HG02973 (cell line): ENCODE measurements around the gene DLGAP3.
"Not testable (repeated sequence)": the region's sequence is repeated elsewhere in the genome, so short reads cannot be mapped to it uniquely, and the experiment has no call there.

Experiments
- ATAC-seq: cut with Tn5 transposase; IDR thresholded peaks from one replicate; pipeline ENCODE4 v1.9.1; 2021; ENCODE audit warnings: moderate library complexity; ENCODE audit not compliant: unreplicated experiment

Gene DLGAP3, protein sequence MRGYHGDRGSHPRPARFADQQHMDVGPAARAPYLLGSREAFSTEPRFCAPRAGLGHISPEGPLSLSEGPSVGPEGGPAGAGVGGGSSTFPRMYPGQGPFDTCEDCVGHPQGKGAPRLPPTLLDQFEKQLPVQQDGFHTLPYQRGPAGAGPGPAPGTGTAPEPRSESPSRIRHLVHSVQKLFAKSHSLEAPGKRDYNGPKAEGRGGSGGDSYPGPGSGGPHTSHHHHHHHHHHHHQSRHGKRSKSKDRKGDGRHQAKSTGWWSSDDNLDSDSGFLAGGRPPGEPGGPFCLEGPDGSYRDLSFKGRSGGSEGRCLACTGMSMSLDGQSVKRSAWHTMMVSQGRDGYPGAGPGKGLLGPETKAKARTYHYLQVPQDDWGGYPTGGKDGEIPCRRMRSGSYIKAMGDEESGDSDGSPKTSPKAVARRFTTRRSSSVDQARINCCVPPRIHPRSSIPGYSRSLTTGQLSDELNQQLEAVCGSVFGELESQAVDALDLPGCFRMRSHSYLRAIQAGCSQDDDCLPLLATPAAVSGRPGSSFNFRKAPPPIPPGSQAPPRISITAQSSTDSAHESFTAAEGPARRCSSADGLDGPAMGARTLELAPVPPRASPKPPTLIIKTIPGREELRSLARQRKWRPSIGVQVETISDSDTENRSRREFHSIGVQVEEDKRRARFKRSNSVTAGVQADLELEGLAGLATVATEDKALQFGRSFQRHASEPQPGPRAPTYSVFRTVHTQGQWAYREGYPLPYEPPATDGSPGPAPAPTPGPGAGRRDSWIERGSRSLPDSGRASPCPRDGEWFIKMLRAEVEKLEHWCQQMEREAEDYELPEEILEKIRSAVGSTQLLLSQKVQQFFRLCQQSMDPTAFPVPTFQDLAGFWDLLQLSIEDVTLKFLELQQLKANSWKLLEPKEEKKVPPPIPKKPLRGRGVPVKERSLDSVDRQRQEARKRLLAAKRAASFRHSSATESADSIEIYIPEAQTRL

DNA sequence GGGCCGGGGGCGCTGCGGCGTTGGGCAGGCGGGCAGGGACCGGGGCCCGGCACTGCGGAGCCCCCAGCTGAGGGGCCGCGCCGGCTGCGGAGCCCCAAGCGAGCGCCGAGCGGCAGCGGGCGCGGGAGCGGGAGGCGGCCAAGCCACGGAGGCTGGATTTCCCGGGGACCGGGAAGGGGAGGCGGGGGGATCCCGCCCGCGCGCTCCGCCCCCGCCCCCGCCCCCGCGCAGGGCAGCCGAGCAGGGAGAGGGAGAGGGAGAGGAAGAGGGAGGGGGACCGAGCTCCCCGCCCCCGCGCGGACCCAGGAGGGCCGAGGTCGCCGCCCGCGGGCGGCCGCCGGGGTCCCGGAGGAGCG is at the start of gene DLGAP3:
Gene DLGAP3 (minus strand): TSS at position 154 of the 356 bp plus-strand sequence. CDS start 24,267 bp downstream, outside the sequence.
- no peak for ATAC-seq

DNA sequence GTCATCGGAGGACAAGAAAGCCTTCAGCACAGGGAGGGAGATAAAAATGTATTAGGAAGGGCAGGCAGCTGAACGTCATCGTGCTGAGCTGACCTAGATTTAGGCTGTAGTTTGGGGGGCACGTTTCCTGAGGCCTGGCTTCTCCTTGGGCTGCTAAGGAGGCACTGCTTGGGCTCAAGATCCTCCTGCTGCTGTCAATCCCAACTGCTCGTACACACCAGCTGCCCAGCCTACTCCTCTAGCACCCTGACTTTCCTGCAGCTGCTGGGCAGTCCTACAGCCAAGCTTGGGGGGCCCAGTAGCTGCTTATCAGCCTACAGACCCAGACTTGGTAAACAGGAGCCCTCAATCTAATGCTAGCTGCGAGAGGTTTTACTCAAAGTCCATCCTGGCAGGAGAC is 49.5 kb upstream of the DLGAP3 start:
- no peak for ATAC-seq

DNA sequence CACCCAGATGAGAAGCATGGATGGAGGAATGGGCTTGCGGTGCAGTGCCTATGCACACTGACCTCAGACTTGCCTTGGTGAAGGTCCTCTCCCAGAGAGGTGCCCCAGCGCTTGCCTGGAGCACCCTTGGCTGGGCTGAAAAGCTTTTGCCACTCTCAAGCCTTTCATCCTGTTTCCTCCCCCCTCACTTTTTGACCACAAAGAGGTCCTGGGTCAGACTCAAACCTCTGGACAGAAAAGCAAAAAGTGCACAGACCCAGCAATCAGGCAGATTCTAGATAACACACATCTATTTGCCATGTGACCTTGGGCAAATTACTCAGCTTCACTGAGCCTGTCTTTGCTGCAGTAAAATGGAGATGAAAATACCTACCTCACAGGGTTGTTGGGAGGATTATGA is 48.4 kb upstream of the DLGAP3 start:
- ATAC-seq, result no peak

DNA sequence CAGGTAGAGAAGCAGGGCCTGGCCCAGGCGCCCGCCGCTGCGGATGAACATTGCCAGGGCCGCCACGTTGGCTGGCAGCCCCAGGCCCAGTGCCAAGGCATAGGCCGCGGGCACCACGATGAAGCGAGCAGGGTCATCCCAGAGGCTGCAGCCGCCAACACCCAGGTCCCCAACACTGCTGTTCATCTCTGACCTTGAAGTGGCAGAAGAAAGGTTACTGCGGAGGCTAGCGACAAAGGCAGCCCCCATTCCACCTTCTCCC is 47.7 kb upstream of the DLGAP3 start:
- no peak for ATAC-seq

DNA sequence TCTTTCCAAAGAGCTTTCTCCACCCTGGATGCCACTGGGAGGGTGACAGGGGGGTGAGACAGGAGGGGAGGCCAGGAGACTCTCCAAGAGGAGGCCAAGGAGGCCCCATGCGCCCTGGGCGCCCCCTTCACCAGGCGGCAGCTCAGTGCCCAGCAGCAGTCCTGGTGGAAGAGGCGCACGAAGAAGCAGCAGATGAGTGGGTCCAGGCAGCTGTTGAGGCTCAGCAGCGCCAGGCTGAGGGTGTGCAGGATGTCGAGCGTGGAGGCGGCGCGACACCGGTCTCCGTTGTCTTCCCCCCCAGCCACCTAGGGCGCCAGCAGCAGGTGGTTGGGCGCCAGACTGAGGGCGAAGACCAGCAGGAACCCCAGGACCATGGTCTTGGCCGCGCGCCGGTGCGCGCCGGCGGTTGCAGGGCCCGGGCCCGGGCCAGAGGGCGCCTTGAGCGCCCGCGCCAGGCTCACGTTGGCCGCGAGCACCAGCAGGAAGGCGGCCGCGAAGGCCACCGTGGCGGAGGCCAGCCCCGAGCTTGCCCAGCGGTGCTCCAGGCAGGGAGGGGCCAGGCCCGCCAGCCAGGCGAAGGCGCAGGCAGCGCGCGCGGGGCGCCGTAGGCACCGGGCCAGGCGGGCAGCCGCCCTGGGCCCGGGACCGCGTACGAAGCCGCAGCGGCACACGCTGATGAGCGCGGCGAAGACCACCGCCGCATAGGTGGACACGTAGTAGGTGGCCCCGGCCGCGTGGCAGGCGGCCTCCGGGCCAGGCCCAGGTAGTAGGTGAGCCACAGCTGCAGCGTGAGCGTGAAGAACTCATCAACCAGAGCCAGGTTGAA is 47.1 kb upstream of the DLGAP3 start:
- no peak for ATAC-seq

DNA sequence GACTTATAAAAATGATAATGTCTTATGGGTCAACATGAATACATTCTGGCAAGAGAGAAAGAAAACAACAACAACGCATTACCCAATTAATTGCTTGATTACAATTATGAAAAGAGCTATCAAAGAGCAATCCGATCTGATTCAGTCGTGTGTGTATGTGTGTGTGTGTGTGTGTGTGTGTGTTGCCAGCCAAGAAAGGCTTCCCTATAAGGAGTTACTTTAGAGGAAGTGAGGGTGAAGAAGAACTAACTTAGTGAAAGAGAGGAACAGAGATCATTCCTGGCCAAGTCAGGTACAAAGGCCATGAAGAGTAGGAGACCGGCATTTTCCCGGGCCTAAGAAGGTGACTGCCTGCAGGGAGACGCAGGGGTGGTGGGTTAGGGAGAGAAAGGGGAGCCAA is 46.3 kb upstream of the DLGAP3 start:
- ATAC-seq, result no peak

DNA sequence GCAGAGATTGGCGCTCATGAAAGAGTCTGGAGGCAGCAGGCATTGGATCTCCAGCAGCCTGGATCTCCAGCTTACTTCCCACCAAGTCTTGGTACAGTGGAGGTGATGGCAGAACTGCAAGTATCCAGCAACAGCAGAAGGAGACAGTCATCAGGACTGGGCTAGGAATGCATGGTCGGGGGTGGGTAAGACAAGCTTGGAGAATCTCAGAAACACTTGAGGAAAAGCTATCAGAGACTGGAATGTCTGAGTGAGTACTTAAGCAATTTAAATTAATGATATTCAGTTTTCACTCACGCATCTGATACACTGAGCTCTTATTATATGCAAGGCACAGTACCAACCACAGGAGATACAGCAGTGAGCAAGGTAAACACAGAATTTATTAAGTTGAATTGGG is 45.9 kb upstream of the DLGAP3 start:
- ATAC-seq, result no peak

DNA sequence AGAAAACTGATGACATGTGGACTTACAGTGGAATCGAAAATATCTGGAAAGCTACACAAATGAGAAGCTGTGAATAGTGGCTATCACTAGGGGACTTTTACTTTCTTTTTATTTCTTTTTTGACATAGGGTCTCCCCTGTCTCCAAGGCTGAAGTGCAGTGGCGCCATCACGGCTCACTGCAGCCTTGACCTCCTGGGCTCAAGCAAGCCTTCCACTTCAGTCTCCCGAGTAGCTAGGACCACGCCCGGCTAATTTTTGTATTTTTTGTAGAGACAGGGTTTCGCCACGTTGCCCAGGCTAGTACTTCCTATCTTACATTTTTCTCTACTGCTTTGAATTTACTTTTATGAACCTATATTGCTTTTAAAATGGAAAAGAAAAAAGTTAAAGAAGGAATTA is 45.2 kb upstream of the DLGAP3 start:
- no peak for ATAC-seq

DNA sequence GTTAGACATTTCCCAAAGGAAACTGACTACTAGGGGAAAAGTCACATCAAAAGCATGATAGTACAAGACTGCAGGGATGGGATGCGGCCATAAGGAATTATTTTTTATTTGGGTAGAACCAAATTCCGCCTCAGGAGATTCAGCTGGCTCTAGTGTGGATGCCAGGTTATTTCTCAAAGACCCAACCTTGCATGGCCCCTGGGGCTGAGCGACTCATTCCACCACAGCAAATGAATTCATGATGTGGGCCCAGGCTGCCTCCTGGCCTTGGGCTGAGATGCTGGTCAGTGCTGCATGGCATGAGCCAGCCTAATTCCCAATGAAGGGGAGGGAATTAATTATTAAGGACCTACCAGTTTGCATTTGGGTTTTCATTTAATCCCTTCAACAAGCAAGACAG is 43.9 kb upstream of the DLGAP3 start:
- ATAC-seq, result no peak

DNA sequence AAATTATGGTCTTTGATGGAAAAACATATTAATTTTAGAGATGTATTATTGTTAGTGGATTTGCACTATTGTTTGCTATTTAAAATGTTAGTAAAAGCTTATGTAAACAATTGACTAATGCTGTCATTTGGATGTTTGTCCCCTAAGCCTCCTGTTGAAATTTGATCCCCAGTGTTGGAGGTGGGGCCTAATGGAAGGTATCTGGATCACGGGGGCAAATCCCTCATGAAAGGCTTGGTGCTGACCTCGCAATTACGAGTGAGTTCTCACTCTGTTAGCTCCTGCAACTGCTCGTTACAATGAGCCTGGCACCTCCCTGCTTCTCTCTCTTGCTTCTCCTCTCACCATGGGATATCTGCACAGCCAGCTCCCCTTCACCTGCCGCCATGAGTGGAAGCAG is 41.4 kb upstream of the DLGAP3 start:
- no peak for ATAC-seq

DNA sequence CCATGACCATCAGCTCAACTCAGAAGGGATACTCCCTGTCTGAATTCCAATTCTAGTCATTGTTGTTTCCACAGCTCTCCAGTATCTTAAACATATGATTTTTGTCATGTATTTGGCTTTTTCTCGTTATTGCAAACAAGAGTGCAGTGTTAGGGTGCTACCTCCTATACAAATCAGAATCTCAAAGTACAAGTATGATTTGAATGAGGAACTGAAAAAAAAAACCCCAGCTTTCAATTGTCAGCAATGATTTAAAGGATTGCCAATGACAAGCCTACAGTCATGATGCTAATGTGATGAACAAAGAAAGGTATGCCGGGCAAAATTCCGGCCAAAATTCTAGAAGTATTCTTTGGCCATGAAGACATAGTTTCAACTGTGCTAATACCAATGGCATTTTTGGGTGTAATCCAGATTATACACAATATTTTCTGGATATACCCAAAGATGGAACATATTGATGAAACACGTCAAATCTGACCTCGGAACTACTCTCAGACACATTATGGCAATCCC is 40.8 kb upstream of the DLGAP3 start:
- no peak for ATAC-seq

DNA sequence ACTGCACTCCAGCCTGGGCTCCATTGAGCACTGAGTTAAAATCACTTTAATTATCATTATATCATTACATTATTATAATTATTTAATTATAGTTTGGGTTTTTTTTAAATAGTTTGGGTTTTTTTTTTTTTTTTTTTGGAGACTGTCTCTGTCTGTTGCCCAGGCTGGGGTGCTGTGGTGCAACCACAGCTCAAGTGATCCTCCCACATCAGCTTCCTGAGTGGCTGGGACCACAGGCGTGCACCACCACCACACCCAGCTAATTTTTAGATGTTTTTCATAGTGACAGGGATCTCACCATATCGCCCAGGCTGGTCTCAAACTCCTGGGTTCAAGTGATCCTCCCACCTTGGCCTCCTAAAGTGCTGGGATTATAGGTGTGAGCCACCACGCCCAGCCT is 38.8 kb upstream of the DLGAP3 start:
- not testable (repeated sequence) for ATAC-seq

DNA sequence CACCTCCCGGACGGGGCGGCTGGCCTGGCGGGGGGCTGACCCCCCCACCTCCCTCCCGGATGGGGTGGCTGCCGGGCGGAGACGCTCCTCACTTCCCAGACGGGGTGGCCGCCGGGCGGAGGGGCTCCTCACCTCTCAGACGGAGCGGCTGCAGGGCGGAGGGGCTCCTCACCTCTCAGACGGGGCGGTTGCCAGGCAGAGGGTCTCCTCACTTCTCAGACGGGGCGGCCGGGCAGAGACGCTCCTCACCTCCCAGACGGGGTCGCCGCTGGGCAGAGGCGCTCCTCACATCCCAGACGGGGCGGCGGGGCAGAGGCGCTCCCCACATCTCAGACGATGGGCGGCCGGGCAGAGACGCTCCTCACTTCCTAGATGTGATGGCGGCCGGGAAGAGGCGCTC is 38.2 kb upstream of the DLGAP3 start:
- ATAC-seq, result not testable (repeated sequence)

DNA sequence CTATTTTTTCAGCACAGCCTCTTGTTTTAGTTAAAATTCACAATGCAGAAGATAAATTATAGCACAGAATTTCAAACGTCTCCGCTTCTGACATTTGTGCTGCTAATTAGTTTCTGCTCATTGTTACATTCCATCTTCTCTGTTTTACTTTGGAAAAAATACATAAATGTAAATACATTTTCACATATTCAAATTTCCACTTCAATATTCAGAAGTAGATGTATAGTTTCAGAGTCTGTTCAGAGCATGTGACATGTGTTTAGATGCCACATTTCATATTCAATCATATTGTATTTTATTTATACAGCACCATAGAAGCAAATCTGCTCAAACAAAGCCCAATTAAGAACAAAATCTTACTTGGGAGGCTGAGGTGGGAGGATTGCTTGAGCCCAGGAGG is 36.1 kb upstream of the DLGAP3 start:
- ATAC-seq, result no peak

DNA sequence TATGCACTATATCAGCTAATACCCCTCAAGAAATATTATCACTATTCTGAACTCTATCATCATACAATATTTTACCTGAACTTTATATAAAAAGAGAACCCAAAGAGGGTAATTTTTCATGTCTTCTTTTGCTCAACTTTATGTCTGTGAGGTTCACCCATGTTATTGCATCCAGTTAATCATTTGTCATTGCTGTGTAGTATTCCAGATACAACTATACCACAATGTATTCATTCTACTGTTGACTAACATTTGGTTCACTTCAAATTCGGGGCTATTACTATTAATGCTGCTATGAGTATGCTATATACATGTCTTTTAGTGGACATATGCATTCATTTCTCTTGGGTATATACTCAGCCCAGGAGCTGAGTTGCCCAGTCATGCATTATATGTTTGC is 21.0 kb upstream of the DLGAP3 start:
- no peak for ATAC-seq

DNA sequence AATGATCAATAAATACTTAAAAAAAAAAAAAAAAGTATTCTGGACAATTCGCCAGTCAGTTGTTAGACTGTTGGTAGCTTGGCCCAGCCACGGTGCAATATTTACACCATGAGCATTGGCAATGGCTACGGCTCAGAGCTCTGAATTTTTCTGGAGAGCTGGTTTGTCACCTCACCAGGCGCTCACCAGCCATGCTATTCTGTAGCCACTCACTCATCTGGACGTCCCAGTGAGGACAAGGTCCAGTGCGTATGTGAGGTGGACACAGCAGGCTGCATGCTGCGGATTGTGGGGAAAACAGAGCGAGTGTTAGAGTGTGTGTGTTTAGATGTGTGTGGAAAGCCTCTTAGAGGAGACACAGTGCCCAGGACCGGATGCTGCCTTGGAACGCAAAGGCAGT is 19.3 kb upstream of the DLGAP3 start:
- ATAC-seq, result not testable (repeated sequence)

DNA sequence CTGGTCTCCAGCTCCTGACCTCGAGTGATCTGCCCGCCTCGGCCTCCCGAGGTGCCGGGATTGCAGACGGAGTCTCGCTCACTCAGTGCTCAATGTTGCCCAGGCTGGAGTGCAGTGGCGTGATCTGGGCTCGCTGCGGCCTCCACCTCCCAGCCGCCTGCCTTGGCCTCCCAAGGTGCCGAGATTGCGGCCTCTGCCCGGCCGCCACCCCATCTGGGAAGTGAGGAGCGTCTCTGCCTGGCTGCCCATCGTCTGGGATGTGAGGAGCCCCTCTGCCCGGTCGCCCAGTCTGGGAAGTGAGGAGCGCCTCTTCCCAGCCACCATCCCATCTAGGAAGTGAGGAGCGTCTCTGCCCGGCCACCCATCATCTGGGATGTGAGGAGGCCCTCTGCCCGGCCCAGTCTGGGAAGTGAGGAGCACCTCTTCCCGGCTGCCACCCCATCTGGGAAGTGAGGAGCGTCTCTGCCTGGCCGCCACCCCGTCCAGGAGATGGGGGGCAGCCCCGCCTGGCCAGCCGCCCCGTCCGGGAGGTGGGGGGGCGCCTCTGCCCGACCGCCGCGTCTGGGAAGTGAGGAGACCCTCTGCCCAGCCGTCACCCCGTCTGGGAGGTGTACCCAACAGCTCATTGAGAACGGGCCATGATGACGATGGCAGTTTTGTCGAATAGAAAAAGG is 18.3 kb upstream of the DLGAP3 start:
- not testable (repeated sequence) for ATAC-seq

DNA sequence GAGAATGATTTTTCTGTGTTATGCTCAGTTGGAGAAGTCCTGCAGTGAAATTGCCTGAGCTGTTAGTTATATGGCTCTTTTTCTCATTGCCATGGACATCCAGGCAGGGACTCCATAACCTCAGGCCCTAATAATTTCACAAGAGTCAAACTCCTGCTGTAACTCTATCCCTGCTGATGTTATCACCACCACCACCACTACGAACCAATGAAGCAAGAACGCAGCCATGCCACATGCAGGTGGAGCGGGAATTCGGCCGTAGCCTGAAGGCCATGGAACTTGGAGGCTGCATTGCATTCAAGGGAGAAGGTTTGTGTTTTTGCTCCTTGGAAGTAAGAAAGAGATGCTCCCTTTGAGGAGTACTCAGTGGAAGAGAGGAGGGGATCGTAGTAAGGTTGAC is 16.8 kb upstream of the DLGAP3 start:
- ATAC-seq, result no peak

DNA sequence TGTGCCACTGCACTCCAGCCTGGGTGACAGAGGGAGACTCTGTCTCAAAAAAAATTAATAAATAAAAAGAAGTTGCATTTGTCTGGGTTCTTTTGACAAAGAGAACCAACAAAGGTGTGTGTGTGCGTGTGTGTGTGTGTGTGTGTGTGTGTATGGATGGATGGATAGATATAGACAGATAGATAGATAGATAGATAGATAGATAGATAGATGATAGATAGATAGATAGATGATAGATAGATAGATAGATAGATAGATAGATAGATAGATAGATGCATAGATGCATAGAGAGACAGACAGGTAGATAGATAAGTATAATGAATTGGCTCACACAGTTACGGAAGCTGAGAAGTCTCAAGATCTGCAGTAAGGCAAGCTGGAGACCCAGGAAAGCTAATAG is 12.3 kb upstream of the DLGAP3 start:
- ATAC-seq, result not testable (repeated sequence)

DNA sequence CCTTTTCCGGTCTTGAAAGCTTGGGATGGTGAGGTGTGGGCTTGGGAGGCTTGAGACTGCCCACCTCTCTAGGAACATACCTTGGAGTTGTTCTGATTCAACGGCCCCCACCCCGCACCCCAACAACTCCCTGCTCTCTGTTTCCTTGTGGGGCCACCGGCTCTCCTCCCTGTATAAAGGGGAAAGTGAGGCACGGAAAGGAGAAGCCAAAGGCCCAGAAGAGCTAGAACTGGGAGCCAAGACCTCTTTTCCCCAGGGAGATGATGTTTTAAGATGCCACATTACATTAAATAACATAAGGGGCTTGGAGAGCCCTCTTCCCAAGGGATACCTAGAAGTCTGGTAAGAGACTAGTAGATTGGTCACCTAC is 1.2 kb upstream of the DLGAP3 start:
- ATAC-seq, result no peak
